Stimulated activated CD4-positive, alpha-beta T cell treated with anti-CD3 and anti-CD28 coated beads, TNF-alpha, amount 100 ng/mL, for 24 hours (primary cell): Measurements from ENCODE around the gene MT1G.
"Not testable (repeated sequence)": the region's sequence is repeated elsewhere in the genome, so short reads cannot be mapped to it uniquely, and the experiment has no call there.

ENCODE experiments used
- DNase-seq, 3 experiments: peaks; one replicate each; pipeline ENCODE4 v3.0.0-alpha.2; 2020; ENCODE audit warnings: low read depth in 3 of 3

MT1G gene

DNA sequence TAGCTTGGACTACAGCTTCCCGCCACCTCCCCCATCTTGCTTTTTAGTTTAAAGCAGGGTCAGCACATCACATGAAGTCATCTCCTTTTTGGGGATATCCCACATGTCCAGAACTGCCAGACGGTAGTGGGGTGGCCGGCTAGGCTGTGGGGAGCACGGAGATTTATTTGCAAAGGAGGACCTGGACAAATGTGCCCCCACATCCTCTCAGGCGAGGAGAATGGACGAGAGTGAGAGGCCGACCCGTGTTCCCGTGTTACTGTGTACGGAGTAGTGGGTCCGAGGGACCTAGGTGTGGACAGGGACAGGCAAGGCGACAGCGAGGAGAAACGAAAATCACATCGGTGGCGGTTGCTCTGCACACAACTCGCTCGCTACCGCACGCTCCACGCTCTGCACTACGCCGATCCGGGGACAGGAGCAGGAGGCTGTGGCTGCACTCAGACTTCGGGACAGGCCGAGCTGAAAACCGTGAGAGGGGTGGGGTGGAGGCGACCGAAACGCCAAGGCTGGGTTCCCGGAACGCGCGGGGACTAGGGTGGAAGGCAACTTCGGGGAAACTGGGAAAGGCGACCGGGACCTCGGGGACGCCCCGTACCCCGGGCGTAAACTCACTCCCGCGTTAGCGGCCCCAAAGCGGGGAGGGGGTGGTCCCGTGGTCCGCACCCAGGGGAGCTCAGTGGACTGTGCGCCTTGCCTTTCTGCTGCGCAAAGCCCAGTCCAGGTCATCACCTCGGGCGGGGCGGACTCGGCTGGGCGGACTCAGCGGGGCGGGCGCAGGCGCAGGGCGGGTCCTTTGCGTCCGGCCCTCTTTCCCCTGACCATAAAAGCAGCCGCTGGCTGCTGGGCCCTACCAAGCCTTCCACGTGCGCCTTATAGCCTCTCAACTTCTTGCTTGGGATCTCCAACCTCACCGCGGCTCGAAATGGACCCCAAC lies 29.8 kb downstream of the MT1G start, which contains the start of gene MT1A:
Gene MT1A, plus strand, starts transcription at position 853 of the 937 bp plus-strand sequence. Its CDS starts 73 bp downstream, at position 926.
- DNase-seq, result no peak

DNA sequence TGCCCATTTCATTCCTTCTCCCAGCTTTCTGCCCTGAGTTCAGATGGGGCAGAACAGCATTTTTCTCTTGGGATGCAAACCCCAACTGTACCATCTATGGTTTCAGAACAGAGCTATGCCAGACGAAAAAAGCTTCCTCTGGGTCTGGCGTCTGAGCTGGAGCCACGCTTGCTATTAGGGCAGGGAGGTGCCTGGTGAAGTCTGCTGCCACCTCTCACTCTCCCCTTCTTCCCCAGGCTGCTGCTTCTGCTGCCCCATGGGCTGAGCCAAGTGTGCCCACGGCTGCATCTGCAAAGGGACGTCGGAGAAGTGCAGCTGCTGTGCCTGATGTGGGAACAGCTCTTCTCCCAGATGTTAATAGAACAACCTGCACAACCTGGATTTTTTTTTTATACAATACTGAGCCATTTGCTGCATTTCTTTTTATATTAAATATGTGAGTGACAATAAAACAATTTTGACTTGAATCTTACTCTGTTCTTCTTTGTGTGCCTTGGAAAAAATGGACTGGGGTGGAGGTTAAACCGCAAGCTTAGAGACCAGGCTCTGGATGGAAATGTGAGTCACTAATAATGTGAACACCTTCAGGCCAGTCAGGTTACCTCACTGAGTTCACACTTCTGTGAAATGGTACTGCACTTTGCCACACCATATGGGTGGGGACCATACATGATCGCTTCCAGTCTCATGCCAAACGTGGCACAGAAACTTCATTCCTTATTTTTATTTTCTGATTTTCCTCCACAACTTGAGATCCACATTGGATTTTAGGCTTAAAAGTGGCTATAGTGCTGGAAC lies 31.1 kb downstream of the MT1G start:
- no peak for DNase-seq

DNA sequence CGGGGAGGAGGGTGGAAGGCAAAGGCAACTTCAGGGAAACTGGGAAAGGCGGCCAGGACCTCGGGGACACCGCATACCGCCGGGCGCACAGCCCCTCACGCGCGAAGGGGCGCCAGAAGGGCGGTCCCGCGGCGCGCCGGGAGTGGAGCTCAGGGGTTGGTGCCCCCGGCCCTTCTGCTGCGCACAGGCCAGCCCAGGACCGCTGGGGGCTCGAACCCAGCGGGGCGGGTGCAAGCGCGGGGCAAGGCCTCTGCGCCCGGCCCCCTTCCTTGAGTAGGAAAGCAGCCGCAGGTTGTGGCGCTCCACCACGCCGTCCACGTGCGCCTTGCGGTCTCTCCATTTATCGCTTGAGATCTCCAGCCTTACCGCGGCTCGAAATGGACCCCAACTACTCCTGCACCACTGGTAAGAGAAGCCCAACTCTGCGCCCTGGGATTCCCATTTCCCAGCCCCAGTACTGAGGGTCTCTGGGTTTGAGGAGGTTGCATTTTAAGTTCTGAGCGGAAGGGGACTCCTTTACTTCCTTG lies 32.4 kb downstream of the MT1G start:
- DNase-seq, result no peak

DNA sequence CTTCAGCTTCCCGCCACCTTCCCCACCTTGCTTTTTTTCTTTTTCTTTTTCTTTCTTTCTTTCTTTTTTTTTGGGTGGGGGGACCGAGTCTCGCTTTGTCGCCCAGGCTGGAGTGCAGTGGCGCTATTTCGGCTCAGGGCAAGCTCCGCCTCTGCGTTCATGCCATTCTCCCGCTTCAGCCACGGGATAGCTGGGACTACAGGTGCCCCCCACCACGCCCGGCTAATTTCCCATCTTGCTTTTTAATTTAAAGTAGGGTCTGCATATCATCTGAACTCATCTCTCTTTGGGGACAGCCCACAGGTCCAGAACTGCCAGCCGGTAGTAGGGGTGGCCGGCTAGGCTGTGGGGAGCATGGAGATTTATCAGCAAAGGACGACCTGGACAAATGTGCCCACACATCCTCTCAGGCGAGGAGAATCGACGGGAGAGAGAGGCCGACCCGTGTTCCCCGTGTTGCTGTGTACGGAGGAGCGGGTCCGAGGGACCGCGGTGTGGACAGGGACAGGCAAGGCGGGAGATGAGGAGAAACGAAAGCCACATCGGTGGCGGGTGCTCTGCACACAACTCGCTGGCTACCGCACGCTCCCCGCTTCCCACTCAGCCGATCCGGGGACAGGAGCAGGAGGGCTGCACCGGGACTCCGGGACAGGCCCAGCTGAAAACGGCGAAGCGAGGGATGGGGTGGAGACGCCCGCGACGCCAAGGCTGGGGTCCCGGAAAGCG lies 33.0 kb downstream of the MT1G start:
- no peak for DNase-seq

DNA sequence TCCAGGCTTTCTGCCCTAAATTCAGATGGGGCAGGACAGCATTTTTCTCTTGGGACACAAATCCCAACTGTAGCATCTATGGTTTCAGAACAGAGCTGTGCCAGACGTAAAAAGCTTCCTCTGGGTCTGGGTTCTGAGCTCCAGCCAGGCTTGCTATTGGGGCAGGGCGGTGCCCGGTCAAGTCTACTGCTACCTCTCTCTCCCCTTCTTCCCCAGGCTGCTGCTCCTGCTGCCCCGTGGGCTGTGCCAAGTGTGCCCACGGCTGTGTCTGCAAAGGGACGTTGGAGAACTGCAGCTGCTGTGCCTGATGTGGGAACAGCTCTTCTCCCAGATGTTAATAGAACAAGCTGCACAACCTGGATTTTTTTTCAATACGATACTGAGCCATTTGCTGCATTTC lies 34.3 kb downstream of the MT1G start:
- no peak for DNase-seq

DNA sequence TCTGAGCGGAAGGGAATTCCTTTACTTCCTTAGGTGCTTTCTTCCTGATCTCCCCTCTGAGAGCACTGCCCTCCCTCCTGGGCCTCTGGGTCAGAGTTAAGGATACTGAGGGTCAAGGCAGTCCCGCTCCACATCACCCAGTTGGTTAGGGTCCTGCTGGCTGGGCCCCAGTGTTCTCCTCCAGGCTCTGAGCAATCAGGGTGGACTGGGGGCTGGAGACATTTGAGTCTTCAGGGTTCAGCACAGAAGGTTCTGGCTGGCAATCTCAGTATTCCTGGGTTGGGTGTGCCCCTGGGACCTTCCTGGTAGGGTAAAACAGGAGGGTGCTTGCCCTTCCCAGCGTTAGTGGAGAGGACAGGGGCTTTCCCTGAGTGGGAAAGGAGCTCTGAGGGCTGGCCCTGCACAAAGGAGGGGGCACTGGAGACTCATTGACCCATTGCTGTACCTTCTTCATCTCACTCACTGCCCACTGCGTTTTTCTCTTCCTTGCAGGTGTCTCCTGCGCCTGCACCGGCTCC lies 35.0 kb downstream of the MT1G start:
- no peak for DNase-seq

DNA sequence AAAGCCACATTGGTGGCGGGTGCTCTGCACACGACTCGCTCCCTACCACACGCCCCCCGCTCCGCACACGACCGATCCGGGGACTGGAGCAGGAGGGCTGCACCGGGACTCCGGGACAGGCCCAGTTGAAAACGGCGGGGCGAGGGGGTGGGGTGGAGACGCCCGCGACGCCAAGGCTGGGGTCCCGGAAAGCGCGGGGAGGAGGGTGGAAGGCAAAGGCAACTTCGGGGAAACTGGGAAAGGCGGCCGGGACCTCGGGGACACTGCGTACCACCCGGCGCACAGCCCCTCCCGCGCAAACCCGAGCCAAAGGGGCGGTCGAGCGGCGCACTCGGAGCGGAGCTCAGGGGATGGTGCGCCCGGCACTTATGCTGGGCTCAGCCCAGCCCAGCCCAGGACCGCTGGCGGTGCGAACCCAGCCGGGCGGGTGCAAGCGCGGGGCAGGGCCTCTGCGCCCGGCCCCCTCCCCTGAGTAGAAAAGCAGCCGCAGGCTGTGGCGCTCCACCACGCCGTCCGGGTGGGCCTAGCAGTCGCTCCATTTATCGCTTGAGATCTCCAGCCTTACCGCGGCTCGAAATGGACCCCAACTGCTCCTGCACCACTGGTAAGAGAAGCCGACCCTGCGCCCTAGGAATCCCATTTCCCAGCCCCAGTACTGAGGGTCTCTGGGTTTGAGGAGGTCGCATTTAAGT lies 35.6 kb downstream of the MT1G start, which contains the start of gene MT1M:
Gene MT1M, plus strand, starts transcription at position 504 of the 692 bp plus-strand sequence. Its CDS starts 73 bp downstream, at position 577.
- no peak for DNase-seq

DNA sequence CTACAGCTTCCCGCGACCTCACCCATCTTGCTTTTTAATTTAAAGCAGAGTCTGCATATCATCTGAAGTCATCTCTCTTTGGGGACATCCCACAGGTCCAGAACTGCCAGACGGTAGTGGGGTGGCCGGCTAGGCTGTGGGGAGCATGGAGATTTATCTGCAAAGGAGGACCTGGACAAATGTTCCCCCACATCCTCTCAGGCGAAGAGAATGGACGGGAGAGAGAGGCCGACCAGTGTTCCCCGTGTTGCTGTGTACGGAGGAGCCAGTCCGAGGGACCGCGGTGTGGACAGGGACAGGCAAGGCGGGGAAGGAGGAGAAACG lies 36.1 kb downstream of the MT1G start:
- no peak for DNase-seq

DNA sequence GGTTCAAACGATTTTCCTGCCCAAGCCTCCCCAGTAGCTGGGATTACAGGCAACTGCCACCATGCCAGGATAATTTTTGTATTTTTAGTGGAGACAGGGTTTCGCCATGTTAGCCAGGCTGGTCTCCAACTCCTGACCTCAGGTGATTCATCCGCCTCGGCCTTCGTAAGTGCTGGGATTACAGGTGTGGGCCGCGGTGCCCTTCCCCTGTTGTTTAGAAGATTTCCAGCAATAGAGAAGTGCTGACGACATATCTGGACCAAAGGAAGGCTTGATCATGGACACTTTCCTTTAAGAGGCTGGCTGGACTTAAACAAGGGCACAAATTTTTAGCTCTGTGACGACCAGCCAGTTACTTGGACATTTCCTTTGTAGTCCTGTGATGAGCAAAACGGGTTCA lies 36.7 kb downstream of the MT1G start:
- DNase-seq, result no peak

DNA sequence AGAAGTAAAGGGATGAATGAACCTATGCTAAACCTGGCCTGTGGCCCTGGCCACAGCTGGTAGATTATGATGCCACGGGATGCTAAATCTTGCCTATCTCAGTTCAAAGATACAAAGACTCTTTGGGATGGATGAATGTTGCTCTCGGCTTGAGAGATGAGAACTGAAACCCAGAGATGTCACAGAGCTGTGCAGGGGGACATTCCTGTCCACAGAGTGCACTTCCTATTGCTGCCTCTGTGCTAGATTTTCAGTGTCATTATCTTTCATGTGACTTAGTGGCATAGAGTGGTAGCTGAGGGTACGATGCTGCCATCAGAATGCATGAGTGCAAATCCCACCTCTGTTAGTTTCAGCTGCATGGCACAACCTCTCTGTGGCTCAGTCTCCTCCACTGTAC lies 37.7 kb downstream of the MT1G start:
- no peak for DNase-seq

DNA sequence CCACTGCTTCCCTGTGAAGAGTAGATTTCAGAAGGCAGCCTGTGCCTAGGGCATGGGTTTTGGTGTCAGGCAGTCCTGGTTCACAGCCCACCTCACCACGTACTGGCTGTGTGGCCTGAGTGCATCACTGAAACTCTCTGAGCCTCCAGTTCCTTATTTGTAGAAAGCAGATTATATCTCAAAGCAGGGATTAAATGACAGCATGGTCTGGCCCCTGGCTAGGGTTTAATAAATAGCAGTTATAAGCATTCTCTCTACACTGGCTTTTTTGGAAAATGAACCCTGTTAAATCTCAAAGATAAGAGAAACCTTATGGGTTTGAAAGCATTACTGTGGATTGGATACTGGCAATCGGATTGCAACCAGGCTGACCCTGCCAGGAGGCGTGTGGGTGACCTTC lies 38.3 kb downstream of the MT1G start:
- DNase-seq, result no peak

DNA sequence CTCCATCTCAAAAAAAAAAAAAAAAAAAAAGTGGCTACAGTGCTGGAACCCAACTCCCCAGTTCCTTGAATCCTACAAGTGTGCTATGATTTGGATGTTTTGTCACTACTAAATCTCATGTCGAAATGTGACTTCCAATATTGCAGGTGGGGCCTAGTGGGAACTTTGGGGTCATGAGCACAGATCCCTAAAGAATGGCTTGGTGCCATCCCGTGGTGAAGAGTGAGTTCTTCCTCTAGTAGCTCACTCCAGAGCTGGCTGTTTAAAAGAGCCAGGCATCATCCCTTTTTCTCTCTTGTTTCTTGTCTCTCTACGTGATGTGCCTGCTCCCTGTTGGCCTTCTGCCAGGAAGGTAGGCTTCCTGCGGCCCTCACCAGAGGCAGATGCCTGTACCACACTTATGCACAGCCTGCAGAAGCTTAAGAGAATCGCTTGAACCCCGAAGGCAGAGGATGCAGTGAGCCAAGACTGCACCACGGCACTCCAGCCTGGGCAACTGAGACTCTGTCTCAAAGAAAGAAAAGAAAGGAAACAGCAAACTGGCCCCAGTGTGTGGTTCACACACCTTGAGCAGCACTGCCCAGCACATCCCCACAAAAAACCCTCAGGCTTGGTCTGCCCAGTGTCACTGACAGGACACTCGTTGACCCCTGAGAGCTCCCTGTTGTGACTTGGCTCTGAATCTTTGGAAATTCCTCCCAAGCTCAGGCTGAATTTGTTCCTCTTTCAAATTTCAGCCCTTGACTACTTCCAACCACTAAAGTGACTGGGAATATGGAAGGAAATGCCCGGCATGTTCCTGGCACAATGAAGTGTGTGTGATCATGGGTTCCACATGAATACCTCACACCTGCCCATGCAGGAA lies 39.1 kb downstream of the MT1G start:
- DNase-seq, result no peak

DNA sequence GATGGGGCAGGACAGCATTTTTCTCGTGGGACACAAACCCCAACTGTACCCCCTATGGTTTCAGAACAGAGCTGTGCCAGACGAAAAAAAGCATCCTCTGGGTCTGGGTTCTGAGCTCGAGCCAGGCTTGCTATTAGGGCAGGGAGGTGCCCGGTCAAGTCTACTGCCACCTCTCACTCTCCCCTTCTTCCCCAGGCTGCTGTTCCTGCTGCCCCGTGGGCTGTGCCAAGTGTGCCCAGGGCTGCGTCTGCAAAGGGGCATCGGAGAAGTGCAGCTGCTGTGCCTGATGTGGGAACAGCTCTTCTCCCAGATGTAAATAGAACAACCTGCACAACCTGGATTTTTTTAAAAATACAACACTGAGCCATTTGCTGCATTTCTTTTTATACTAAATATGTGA lies 41.2 kb downstream of the MT1G start:
- no peak for DNase-seq

DNA sequence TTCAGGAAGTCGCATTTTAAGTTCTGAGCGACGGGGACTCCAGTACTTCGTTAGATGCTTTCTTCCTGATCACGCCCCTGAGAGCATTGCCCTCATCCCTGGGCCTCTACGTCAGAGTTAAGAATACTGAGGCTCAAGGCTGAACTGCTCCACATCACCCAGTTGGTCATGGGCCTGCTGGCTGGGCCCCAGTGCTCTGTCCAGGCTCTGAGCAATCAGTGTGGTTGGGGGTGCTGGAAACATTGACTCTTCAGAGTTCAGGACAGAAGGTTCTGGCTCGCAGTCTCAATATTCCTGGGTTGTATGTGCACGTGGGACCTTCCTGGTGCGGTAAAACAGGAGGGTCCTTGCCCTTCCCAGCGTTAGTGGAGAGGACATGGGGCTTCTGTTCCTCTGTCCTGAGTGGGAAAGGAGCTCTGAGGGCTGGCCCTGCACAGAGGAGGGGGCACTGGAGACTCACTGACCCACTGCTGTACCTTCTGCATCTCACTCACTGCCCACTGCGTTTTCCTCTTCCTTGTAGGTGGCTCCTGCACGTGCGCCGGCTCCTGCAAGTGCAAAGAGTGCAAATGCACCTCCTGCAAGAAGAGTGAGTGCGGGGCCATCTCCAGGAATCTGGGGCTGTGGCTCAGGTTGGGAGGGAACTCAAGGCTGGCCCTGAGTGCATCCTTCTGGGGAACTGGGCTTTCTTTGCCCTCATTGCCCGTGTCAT lies 41.8 kb downstream of the MT1G start:
- DNase-seq, result no peak

DNA sequence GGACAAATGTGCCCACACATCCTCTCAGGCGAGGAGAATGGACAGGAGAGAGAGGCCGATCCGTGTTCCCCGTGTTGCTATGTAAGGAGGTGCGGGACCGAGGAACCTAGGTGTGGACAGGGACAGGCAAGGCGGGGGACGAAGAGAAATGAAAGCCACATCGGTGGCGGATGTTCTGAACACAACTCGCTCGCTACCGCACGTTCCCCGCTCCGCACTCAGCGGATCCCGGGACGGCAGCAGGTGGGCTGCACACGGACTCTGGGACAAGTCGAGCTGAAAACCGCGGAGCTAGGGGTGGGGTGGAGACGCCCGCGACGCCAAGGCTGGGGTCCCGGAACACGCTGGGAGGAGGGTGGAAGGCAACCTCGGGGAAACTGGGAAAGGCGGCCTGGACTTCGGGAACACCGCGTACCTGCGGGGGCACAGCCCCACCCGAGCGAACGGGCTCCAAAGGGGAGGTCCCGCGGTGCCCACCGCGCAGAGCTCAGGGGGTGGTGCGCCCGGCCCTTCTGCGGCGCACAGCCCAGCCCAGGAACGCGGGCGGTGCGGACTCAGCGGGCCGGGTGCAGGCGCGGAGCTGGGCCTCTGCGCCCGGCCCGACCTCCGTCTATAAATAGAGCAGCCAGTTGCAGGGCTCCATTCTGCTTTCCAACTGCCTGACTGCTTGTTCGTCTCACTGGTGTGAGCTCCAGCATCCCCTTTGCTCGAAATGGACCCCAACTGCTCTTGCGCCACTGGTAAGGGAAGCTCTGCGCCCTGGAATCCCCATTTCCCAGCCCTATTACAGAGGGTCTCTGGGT lies 42.5 kb downstream of the MT1G start, which contains the start of gene MT1E:
Gene MT1E, plus strand, starts transcription at position 642 of the 803 bp plus-strand sequence. Its CDS starts 71 bp downstream, at position 713.
- DNase-seq, result peak; percentile 47 to 60 (median 58)

DNA sequence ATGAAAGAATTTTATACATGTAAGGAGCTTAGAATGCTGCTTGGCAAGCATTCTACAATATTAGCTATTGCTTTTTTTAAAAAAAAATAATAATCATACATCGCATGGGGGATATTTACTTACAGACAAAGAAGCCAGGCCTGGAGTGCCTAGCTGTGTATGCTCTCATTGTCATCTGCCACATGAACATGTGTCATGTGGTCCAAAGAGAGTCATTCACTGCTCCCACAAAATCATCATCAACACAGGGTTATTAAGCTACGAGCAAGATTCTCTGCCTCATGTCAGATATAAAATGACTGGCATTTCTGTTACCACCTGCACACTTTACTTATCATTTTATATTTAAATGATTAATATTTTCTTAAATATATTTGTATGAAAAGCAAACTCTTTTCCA lies 44.2 kb downstream of the MT1G start:
- DNase-seq, result no peak

DNA sequence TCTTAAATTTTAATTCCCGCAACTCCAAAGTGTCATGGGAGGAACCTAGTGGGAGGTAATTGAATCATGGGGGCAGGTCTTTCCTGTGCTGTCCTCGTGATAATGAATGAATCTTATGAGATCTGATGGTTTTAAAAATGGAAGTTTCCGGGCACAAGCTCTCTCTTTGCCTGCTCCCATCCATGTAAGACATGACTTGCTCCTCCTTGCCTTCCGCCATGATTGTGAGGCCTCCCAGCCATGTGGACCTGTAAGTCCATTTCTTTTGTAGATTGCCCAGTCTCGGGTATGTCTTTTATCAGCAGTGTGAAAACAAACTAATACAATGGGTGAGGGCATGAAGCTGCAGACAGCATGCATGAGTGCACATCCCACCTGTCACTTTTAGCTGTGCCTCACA lies 44.7 kb downstream of the MT1G start:
- not testable (repeated sequence) for DNase-seq
